Activated CD4-positive, alpha-beta T cell treated with anti-CD3 and anti-CD28 coated beads for 36 hours (primary cell): ENCODE results near the gene HES3. TPM values are rescaled to one million over a fixed set of nuclear protein-coding genes. Genes with fewer than 3 reads are reported as not detected.

Experiments used
- ATAC-seq: fragments of 200-7000 bp; cut with Tn5 transposase; one replicate; pipeline ENCODE4 v1.10.0; 2021; ENCODE audit warnings: mild to moderate bottlenecking, moderate library complexity
- CTCF ChIA-PET: fragments of 350-600 bp; sonication (Branson Sonifier 250); formaldehyde crosslinking; loops from one replicate; lab custom pipeline; 2021; ENCODE audit warnings: antibody characterized with exemption; lab: Charles Lee
- POLR2A ChIA-PET: fragments of 350-600 bp; sonication (Branson Sonifier 250); formaldehyde crosslinking; loops from one replicate; lab custom pipeline; 2021; ENCODE audit warnings: antibody characterized with exemption, inconsistent platforms; lab: Charles Lee
- DNase-seq: peaks from one replicate; pipeline ENCODE4 v3.0.0-alpha.2; 2020
- H3K27ac Mint-ChIP-seq: one replicate; pipeline ENCODE4 v1.8.0; 2021; ENCODE audit warnings: mixed read lengths
- H3K27me3 Mint-ChIP-seq: one replicate; pipeline ENCODE4 v1.8.0; 2021; ENCODE audit warnings: mixed read lengths
- H3K36me3 Mint-ChIP-seq: one replicate; pipeline ENCODE4 v1.8.0; 2021; ENCODE audit warnings: low read depth, mixed read lengths
- H3K4me1 Mint-ChIP-seq: one replicate; pipeline ENCODE4 v1.8.0; 2021; ENCODE audit warnings: mixed read lengths
- H3K4me3 Mint-ChIP-seq: one replicate; pipeline ENCODE4 v1.8.0; 2021; ENCODE audit warnings: mild to moderate bottlenecking, moderate library complexity, mixed read lengths
- H3K9me3 Mint-ChIP-seq: one replicate; pipeline ENCODE4 v1.8.0; 2021; ENCODE audit warnings: low read depth, mixed read lengths
- intact Hi-C, 2 experiments: fragments of 100-400 bp; cut with DNase I in 1 of 2; cut with micrococcal nuclease in 1 of 2; formaldehyde crosslinking; loops; one replicate each; pipeline versions ENCODE4 v1.14.2 to v1.15.1; 2022 to 2024; cut with DNase I, micrococcal nuclease
- total RNA-seq, 2 experiments: library from RNA; stranded (reverse); gene quantifications; one replicate each; pipeline ENCODE4 v1.2.3, GENCODE V29; 2021

HES3 gene
- total RNA-seq, 2 experiments from 2014 or later: not detected

- DNase-seq (no peak), ATAC-seq (no peak)
- intact Hi-C loops: loop anchor here in 1 of 2 experiments (5.0 to 10.0 kb wide), 3 partner anchors 362 to 722 kb away; partner anchors contain the start of genes CAMTA1 and KLHL21
- peaks cover 37% of the 10 kb centered on the region for H3K27me3 Mint-ChIP-seq
- H3K27ac Mint-ChIP-seq: no peak overlapping the region
- H3K36me3 Mint-ChIP-seq: no peaks in the 10 kb centered on the region
- peaks cover 6% of the 10 kb centered on the region for H3K4me1 Mint-ChIP-seq
- H3K4me3 Mint-ChIP-seq: no peak overlapping the region
- CTCF ChIA-PET: interaction anchor here (0.8 to 1.2 kb wide), 3 partner anchors 8 to 164 kb away, joined by 3 read pairs; no protein-coding TSS in a partner anchor
- POLR2A ChIA-PET: no interaction called here
- H3K9me3 Mint-ChIP-seq: no peaks in the 10 kb centered on the region
Measured at GRCh38 chr1:6239950-6240768, 3.8 kb upstream of the HES3 start.

- POLR2A ChIA-PET: interaction anchor here (0.6 kb wide), 1 partner anchor 247 kb away, joined by 4 read pairs; no protein-coding TSS in a partner anchor
- intact Hi-C loops: no loop called here
- no peak for DNase-seq
- Mint-ChIP-seq H3K27ac (no peak overlapping the region), H3K4me1 (peaks cover 7% of the 10 kb centered on the region), H3K27me3 (peaks cover 40% of the 10 kb centered on the region), H3K4me3 (no peak overlapping the region), H3K9me3 (no peaks in the 10 kb centered on the region), H3K36me3 (no peaks in the 10 kb centered on the region)
- CTCF ChIA-PET: interaction anchor here (1.0 kb wide), 2 partner anchors 164 to 190 kb away, joined by 3 read pairs; no protein-coding TSS in a partner anchor
- no peak for ATAC-seq
Measured at GRCh38 chr1:6241107-6241886, 2.7 kb upstream of the HES3 start.

GRCh38 chr1:6241887-6242740, 1.9 kb upstream of the HES3 start:
- H3K4me3 Mint-ChIP-seq: no peak overlapping the region
- CTCF ChIA-PET: interaction anchor here (1.0 to 6.1 kb wide), 5 partner anchors 107 to 191 kb away, joined by 3 to 35 read pairs (median 3); partner anchors contain the start of gene HES2
- peaks cover 46% of the 10 kb centered on the region for H3K27me3 Mint-ChIP-seq

GRCh38 chr1:6243053-6243834, 735 bp upstream of the HES3 start:
- no peak overlapping the region for H3K27ac Mint-ChIP-seq
- peaks cover 11% of the 10 kb centered on the region for H3K4me1 Mint-ChIP-seq
- DNase-seq: no peak
- intact Hi-C loops: no loop called here
- H3K9me3 Mint-ChIP-seq: no peaks in the 10 kb centered on the region
- POLR2A ChIA-PET: interaction anchor here (1.2 kb wide), 1 partner anchor 9 kb away, joined by 3 read pairs; no protein-coding TSS in a partner anchor
- ATAC-seq: no peak
- no peak overlapping the region for H3K4me3 Mint-ChIP-seq
- no peaks in the 10 kb centered on the region for H3K36me3 Mint-ChIP-seq
- CTCF ChIA-PET: interaction anchor here (1.0 to 6.1 kb wide), 3 partner anchors 106 to 178 kb away, joined by 3 to 35 read pairs (median 3); partner anchors contain the start of gene HES2
- H3K27me3 Mint-ChIP-seq: peaks cover 54% of the 10 kb centered on the region

More at GRCh38 chr1:6241887-6242740, 1.9 kb upstream of the HES3 start:
- Mint-ChIP-seq H3K4me1 (peaks cover 11% of the 10 kb centered on the region), H3K9me3 (no peaks in the 10 kb centered on the region), H3K36me3 (no peaks in the 10 kb centered on the region), H3K27ac (no peak overlapping the region)
- POLR2A ChIA-PET: interaction anchor here (0.6 to 1.2 kb wide), 2 partner anchors 11 to 247 kb away, joined by 3 to 4 read pairs; no protein-coding TSS in a partner anchor
- ATAC-seq: no peak
- intact Hi-C loops: no loop called here
- DNase-seq: no peak

- no peaks in the 10 kb centered on the region for H3K9me3 Mint-ChIP-seq
- intact Hi-C loops: loop anchor here (1.0 to 5.0 kb wide), 5 partner anchors 136 to 193 kb away; partner anchors contain the start of gene ESPN (in 1 of the 2)
Measured at GRCh38 chr1:6244401-6245049, 546 bp downstream of the HES3 start.

GRCh38 chr1:6245086-6245868, 1.3 kb downstream of the HES3 start:
- no peak overlapping the region for H3K27ac Mint-ChIP-seq
- H3K27me3 Mint-ChIP-seq: peaks cover 53% of the 10 kb centered on the region
- H3K4me1 Mint-ChIP-seq: peaks cover 11% of the 10 kb centered on the region
- ChIA-PET CTCF (interaction anchor here (0.6 to 6.1 kb wide), 14 partner anchors 7 to 219 kb away, joined by 3 to 35 read pairs (median 6); partner anchors contain the start of genes ACOT7, GPR153, HES2 and ICMT), POLR2A (no interaction called here)
- peak; percentile 90 for DNase-seq
- peak; percentile 71 for ATAC-seq
- intact Hi-C loops: loop anchor here (1.0 to 5.0 kb wide), 5 partner anchors 136 to 192 kb away; partner anchors contain the start of gene ESPN (in 1 of the 2)
- H3K4me3 Mint-ChIP-seq: no peak overlapping the region
- no peaks in the 10 kb centered on the region for H3K36me3 Mint-ChIP-seq
- H3K9me3 Mint-ChIP-seq: no peaks in the 10 kb centered on the region

More at GRCh38 chr1:6244401-6245049, 546 bp downstream of the HES3 start:
- no peak overlapping the region for H3K4me3 Mint-ChIP-seq
- H3K36me3 Mint-ChIP-seq: no peaks in the 10 kb centered on the region
- ATAC-seq (no peak), DNase-seq (no peak)
- no peak overlapping the region for H3K27ac Mint-ChIP-seq
- peaks cover 11% of the 10 kb centered on the region for H3K4me1 Mint-ChIP-seq
- ChIA-PET CTCF (interaction anchor here (0.6 to 6.1 kb wide), 6 partner anchors 40 to 220 kb away, joined by 3 to 35 read pairs (median 4); partner anchors contain the start of gene HES2), POLR2A (no interaction called here)
- H3K27me3 Mint-ChIP-seq: peaks cover 52% of the 10 kb centered on the region

GRCh38 chr1:6245869-6246496, 2.0 kb downstream of the HES3 start:
- ChIA-PET POLR2A (interaction anchor here (0.5 kb wide), 1 partner anchor 388 kb away, joined by 6 read pairs; no protein-coding TSS in a partner anchor), CTCF (interaction anchor here (0.6 to 6.1 kb wide), 30 partner anchors 8 to 221 kb away, joined by 3 to 35 read pairs (median 4); partner anchors contain the start of genes ACOT7, GPR153, HES2 and ICMT)
- Mint-ChIP-seq H3K9me3 (no peaks in the 10 kb centered on the region), H3K27me3 (peaks cover 54% of the 10 kb centered on the region), H3K27ac (no peak overlapping the region), H3K36me3 (no peaks in the 10 kb centered on the region), H3K4me3 (no peak overlapping the region), H3K4me1 (peaks cover 11% of the 10 kb centered on the region)
- DNase-seq (peak; percentile 73), ATAC-seq (no peak)
- intact Hi-C loops: loop anchor here (1.0 to 5.0 kb wide), 12 partner anchors 14 to 229 kb away; partner anchors contain the start of genes ACOT7 (in 1 of the 2) and ESPN (in 1 of the 2)
